NCI-H748 treated with DMSO at 0.1 percent for 48 hours (cell line): ENCODE measurements around the gene TSPY2.
"Not testable (repeated sequence)": the region's sequence is repeated elsewhere in the genome, so short reads cannot be mapped to it uniquely, and the experiment has no call there.

Experiments
- DNase-seq: peaks from one replicate; lab custom pipeline; 2025; lab: John Stamatoyannopoulos, UW

Gene TSPY2

DNA sequence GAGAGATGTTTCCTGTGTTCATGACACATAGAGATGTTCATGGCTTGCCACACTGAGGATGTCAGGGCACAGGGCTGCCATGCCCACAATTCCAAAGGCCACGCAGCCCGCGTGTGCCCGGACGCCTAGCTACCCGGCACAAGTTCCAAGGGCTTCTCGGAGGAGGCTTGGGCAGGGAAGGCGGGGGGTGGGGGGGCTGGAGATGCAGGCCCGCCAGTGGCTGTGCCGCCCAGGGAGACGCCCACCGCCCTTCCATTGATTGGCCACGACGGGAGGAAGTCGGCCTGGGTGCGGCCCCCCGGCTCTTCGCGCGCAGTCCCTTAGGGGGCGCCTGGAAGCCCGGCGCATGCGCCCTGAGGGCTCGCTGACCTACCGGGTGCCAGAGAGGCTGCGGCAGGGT is at the start of gene TSPY2:
Gene TSPY2, plus strand, starts transcription at position 301 of the 400 bp plus-strand sequence. Its CDS starts 46 bp downstream, at position 347.
- not testable (repeated sequence) for DNase-seq

GRCh38 chrY:6209565-6209964 is 36.5 kb upstream of the TSPY2 start:
- not testable (repeated sequence) for DNase-seq

DNA sequence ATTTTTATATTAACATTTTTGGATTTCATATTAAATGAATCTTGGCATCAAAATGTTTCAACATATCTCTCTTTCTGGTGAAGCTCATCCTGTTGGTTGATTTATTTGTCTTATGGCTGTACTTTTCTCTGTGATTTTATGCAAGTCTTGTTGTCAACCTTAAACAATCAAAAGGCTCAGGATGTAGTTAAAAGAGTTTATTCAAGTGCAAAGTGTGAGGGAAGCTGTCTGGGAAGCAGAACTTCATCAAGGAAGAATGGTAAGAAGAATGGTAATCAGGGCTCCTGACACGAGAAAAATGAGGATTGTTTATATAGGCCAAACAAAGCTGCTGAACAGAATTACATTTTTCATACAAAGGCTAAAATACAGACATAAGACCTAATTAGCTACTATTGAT is 29.0 kb upstream of the TSPY2 start:
- not testable (repeated sequence) for DNase-seq

DNA sequence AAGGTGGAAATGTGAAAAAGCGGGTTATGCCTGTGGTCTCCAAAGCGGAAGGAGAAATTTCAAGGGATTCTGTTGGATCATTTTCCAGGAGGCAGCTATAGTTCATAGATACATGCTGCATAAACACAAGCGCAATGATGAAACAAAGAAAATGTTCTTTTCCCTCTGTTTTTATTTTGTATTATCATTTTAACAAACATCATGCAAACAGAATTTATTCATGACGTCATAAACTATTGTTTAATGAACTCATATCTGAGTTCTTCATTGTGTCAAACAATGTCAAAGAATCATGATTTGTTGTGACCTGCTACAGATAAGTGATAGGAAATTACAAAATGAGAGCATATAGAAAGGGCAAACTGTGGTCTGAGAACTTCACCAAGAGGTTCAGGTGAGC is 23.8 kb downstream of the TSPY2 start:
- DNase-seq: not testable (repeated sequence)
